Sciatic nerve (tissue), 2 donors: Measurements from ENCODE around the gene TESPA1. TPM values are rescaled to one million over a fixed set of nuclear protein-coding genes. Genes with fewer than 3 reads are reported as not detected.

ENCODE experiments used
- ATAC-seq: fragments of 200-7000 bp; cut with Tn5 transposase; one replicate; pipeline ENCODE4 v1.9.1; 2020; ENCODE audit warnings: mild to moderate bottlenecking, moderate library complexity
- DNase-seq: peaks from one replicate; pipeline ENCODE4 v3.0.0-alpha.2; 2020; ENCODE audit warnings: low spot score
- intact Hi-C: fragments of 100-400 bp; cut with DNase I; formaldehyde crosslinking; loops from one replicate; pipeline ENCODE4 v1.14.2; 2022
- total RNA-seq: library from RNA; stranded (reverse); fragmentation: NEBNext Ultra II Directional; extraction: Animal tissue kit (Norgen Biotek cat#: 25700); gene quantifications from one replicate; pipeline ENCODE4 v1.2.1, GENCODE V29; 2021
- donor health status: DM: no; HTN: no; CAD: no.
- donor health status: DM: no; HTN: no; CAD: no.

The TESPA1 gene, protein sequence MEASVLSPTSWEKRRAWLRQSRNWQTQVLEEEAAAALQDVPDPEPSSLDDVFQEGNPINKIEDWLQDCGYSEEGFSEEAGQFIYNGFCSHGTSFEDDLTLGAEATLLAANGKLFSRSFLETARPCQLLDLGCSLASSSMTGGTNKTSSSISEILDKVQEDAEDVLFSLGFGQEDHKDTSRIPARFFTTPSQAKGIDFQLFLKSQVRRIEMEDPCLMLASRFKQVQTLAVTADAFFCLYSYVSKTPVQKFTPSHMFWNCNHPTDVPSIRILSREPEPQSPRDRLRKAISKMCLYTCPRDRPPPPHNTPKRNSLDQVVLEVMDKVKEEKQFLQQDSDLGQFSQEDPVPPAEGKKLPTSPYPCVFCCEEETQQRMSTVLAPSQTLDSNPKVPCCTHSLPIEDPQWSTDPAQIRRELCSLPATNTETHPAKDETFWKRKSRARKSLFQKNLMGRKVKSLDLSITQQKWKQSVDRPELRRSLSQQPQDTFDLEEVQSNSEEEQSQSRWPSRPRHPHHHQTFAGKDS
- 3.1 TPM for total RNA-seq

DNA sequence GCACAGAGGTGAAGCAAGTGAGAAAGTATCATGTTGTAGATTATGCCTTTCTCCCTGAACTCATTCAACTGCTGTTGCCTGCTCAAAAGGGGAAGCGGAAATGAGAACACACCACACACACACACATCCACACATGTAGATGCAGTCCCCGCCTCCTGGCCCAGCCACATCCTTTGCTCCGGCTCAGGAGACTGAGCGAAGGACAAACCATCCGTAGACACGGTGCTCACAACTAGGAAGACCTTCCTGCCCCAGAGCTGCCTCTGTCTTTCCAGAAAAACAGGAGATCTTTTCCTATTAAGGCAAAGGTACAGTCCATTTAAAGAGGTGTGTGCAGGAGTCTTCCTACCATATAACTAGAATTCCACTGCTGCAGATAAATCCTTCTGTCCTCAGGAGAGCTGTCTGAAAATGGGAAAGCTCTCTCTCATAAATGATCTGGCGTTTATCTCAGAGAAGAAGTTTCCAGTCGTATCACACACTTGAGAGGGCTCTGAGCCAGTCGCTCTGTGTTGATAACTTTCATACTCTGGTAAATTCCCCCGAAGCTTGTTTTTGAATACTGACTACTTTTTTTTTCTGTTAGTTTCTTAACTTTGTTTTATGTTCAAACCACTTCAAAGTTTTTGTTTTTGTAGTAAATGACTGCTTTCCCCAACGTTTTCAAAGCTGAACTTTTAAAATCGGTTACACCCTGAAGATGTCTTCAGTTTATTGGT lies at the start of gene TESPA1:
Gene TESPA1 (minus strand): TSS at position 105 of the 719 bp plus-strand sequence. CDS start 10,200 bp downstream, outside the sequence.
- DNase-seq (peak; percentile 75), ATAC-seq (peak; percentile 88)
- intact Hi-C loops, result no loop called here

GRCh38 chr12:55034218-55034617 lies 49.7 kb upstream of the TESPA1 start:
- DNase-seq (no peak), ATAC-seq (no peak)
- intact Hi-C loops, result no loop called here

- DNase-seq, result no peak
- intact Hi-C loops, result no loop called here
- ATAC-seq, result no peak
Observed at GRCh38 chr12:55025508-55025907, 40.9 kb upstream of the TESPA1 start.

- intact Hi-C loops, result no loop called here
- no peak for DNase-seq
- no peak for ATAC-seq
Observed at GRCh38 chr12:55024575-55024974, 40.0 kb upstream of the TESPA1 start.

DNA sequence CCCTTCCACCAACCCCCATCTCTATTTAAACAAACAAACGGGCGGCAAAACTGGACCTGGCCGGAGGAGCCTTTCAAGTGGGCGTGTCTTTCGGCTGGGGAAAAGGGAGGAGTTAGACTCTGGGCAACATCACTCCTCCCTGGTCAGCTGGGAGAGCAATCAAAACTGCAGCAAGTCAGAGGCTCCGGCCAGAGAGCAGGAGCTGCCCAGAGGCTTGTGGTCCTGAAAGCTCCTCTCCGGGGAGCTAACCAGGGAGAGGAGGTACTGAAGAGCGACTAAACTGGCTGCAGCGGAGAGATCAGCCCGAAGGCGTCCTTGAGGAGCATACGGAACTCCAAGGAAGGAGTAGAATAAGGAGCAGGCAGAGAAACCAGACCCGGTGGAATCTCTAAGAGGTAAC lies 35.2 kb upstream of the TESPA1 start, which contains the start of gene NEUROD4:
Gene NEUROD4 (plus strand): TSS at position 191 of the 400 bp plus-strand sequence. CDS start 6,466 bp downstream, outside the sequence.
- intact Hi-C loops, result no loop called here
- DNase-seq (peak; percentile 57), ATAC-seq (peak; percentile 81)

GRCh38 chr12:55017416-55017925 lies 32.9 kb upstream of the TESPA1 start:
- ATAC-seq (no peak), DNase-seq (no peak)
- intact Hi-C loops, result no loop called here

DNA sequence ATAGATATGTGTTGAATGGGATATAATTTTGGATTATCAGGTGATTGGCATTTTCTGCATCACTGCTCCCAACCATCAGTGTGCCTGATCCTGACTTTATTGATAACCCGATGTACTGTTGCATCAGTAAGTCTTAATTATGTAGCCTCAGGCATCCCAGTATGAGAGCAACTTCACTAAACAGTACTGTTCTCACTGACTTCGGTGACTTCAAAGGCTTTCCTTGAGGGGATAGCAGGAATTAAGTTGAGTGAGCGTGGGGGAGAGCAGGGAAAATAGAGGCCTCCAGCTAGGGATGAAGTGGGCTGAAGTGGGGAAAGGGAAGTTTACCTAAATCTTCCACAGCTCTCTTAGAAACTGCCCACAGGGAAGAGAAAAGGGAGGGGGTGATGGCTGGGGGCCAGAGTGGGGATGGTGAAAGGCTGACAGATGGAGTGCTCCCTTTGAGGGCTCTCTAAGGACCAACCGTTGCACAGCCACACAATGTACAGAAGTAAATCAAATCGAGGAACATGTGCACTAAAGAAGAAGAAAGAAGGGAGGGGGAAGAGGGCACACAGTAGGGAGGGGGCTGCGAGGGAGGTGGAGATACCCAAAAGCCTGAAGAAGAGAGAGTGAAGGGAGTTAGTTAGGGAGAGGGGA lies 24.5 kb upstream of the TESPA1 start:
- intact Hi-C loops, result no loop called here
- DNase-seq (no peak), ATAC-seq (no peak)

- intact Hi-C loops, result no loop called here
- DNase-seq (no peak), ATAC-seq (no peak)
Observed at GRCh38 chr12:55002355-55002754, 17.8 kb upstream of the TESPA1 start.

- no peak for ATAC-seq
- intact Hi-C loops, result no loop called here
- DNase-seq, result no peak
Observed at GRCh38 chr12:55001198-55001868, 16.8 kb upstream of the TESPA1 start.

DNA sequence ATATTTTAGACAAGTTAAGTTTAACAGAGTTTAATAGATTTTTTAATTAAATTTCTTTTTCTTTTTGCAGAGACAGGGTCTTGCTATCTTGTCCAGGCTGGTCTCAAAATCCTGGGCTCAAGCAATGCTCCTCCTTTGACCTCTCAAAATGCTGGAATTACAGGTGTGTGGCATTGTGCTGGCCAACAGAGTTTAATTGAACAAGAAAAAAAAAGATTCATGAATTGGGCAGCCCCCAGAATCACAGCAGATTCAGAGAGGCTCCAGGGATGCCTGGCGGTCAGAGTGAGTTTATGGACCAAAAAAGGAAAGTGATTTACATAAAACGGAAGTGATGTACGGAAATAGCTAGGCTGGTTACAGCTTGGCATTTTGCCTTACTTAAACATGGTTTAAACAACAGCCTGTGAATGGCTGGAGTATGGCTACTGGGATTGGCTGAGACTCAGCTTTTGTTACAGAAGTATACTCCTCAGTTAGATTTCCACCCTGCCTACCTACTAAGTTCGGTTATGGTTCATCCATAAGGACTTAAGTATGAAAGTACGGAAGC lies 14.5 kb upstream of the TESPA1 start:
- no peak for DNase-seq
- ATAC-seq, result no peak
- intact Hi-C loops, result loop anchor here (10.0 kb wide), 1 partner anchor 66 kb away; no protein-coding TSS in a partner anchor

GRCh38 chr12:54997929-54998522 lies 13.5 kb upstream of the TESPA1 start:
- DNase-seq (no peak), ATAC-seq (no peak)
- intact Hi-C loops, result loop anchor here (10.0 kb wide), 1 partner anchor 67 kb away; no protein-coding TSS in a partner anchor

- DNase-seq, result no peak
- ATAC-seq, result no peak
- intact Hi-C loops, result loop anchor here (10.0 kb wide), 1 partner anchor 69 kb away; no protein-coding TSS in a partner anchor
Observed at GRCh38 chr12:54996205-54996604, 11.6 kb upstream of the TESPA1 start.

GRCh38 chr12:54993181-54993835 lies 8.7 kb upstream of the TESPA1 start:
- DNase-seq, result no peak
- intact Hi-C loops, result loop anchor here (10.0 kb wide), 1 partner anchor 71 kb away; no protein-coding TSS in a partner anchor
- ATAC-seq, result peak; percentile 76

- intact Hi-C loops, result loop anchor here (10.0 kb wide), 1 partner anchor 73 kb away; no protein-coding TSS in a partner anchor
- DNase-seq (no peak), ATAC-seq (no peak)
Observed at GRCh38 chr12:54991991-54992375, 7.4 kb upstream of the TESPA1 start.

DNA sequence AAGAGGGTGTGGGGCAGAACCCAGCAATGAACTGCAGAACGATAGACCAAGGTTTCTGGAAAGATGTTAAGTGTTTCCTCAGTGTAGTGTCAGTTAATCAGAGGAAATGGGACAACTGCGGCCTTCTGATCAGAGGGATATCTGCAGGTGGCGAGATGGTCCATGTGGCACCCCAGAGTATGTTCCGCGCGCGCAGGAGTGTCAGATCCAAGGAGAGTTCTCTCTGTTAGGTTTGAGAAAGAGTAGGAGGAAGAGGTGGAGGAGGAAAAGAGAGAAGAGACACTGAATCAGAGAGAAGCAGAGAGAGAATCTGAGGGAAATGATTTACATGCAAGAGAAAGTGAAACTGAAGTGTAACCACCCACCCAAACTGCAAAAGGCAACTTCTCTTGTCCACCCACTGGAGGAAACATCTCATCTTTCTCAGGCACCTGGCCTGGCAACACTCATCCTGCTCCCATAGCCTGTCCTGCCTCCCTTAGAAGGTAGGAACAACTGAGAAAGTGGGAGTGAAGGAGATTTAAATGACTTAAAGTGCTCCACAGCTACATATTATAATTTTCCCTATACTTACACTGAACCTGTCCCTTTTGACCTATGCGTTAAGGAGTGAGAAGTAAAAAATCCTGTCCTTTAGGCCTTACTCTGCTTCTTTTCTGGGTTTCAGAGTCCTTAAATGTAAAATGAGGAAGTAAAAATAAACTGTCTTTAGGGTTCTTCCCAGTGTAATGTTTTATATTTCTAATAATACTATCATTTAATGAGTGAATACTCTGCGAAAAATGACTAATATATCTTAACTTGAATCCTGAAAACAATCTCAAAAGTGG lies 6.8 kb upstream of the TESPA1 start:
- DNase-seq, result no peak
- no peak for ATAC-seq
- intact Hi-C loops, result loop anchor here (10.0 kb wide), 1 partner anchor 73 kb away; no protein-coding TSS in a partner anchor

- DNase-seq (no peak), ATAC-seq (no peak)
- intact Hi-C loops, result loop anchor here (10.0 kb wide), 1 partner anchor 75 kb away; no protein-coding TSS in a partner anchor
Observed at GRCh38 chr12:54989829-54990228, 5.3 kb upstream of the TESPA1 start.
